ENCODE measurements around the gene MUC3A. TPM values are rescaled to one million over a fixed set of nuclear protein-coding genes. Genes with fewer than 3 reads are reported as not detected.

MUC3A gene
- total and polyA plus RNA-seq, 12 donors: 0.04 to 0.91 (median 0.16) TPM; not detected in 6

- Histone ChIP-seq H3K36me3 (replicated peaks in 1 of 2) (no peaks in the 10 kb centered on the region), H3K4me3 (no peak overlapping the region), H3K9me3 (replicated peaks in 1 of 3) (no peaks in the 10 kb centered on the region), H3K27ac (no peak overlapping the region), H3K4me1 (replicated peaks in 1 of 2) (no peaks in the 10 kb centered on the region), H3K27me3 (no peaks in the 10 kb centered on the region)
- DNase-seq: no peak
- 57 to 65% (median 62%) methylated on average over 9 of the region's 9 CpGs for WGBS, 4 donors
- intact Hi-C loops (cut with DNase I): no loop called here
- TF ChIP-seq POLR2A (IDR thresholded peaks at IDR 0.05) (no peak), CTCF (IDR thresholded peaks at IDR 0.05) (no peak)
These were observed 7.1 kb upstream of the MUC3A start for GRCh38 chr7:100942045-100942774.

- intact Hi-C loops (cut with DNase I): no loop called here
- no peak overlapping the region for H3K27ac ChIP-seq
- no peak overlapping the region for H3K4me3 ChIP-seq
- TF ChIP-seq CTCF (IDR thresholded peaks at IDR 0.05): no peak
- H3K9me3 ChIP-seq (replicated peaks in 1 of 3): no peaks in the 10 kb centered on the region
- no peaks in the 10 kb centered on the region for H3K4me1 ChIP-seq (replicated peaks in 1 of 2)
- no peaks in the 10 kb centered on the region for H3K27me3 ChIP-seq
- WGBS, 4 donors: 73 to 89% (median 83%) methylated on average over 5 of the region's 5 CpGs
- no peaks in the 10 kb centered on the region for H3K36me3 ChIP-seq (replicated peaks in 1 of 2)
- DNase-seq: no peak
These were observed 5.6 kb upstream of the MUC3A start for GRCh38 chr7:100943693-100944092.

- WGBS, 4 donors: 67 to 81% (median 75%) methylated on average over 4 of the region's 4 CpGs
- Histone ChIP-seq H3K27me3 (no peaks in the 10 kb centered on the region), H3K4me3 (no peak overlapping the region), H3K9me3 (replicated peaks in 1 of 3) (no peaks in the 10 kb centered on the region), H3K4me1 (replicated peaks in 1 of 2) (no peaks in the 10 kb centered on the region), H3K36me3 (replicated peaks in 1 of 2) (no peaks in the 10 kb centered on the region), H3K27ac (no peak overlapping the region)
- no peak for TF ChIP-seq CTCF (IDR thresholded peaks at IDR 0.05)
- TF ChIP-seq POLR2A (IDR thresholded peaks at IDR 0.05): no peak
- DNase-seq: no peak
- intact Hi-C loops (cut with DNase I): no loop called here
These were observed 5.2 kb upstream of the MUC3A start for GRCh38 chr7:100944138-100944537.

GRCh38 chr7:100946111-100946510, 3.2 kb upstream of the MUC3A start:
- WGBS, 4 donors: 89 to 93% (median 91%) methylated on average over 4 of the region's 4 CpGs
- H3K9me3 ChIP-seq (replicated peaks in 1 of 3): no peaks in the 10 kb centered on the region
- peaks cover 15% of the 10 kb centered on the region for H3K27me3 ChIP-seq
- H3K27ac ChIP-seq: no peak overlapping the region
- no peaks in the 10 kb centered on the region for H3K36me3 ChIP-seq (replicated peaks in 1 of 2)
- intact Hi-C loops (cut with DNase I): no loop called here
- TF ChIP-seq POLR2A (IDR thresholded peaks at IDR 0.05): no peak
- TF ChIP-seq CTCF (IDR thresholded peaks at IDR 0.05): no peak
- no peaks in the 10 kb centered on the region for H3K4me1 ChIP-seq (replicated peaks in 1 of 2)
- DNase-seq: no peak
- H3K4me3 ChIP-seq: no peak overlapping the region
